ENCODE measurements around the gene ZNF793. TPM values are rescaled to one million over a fixed set of nuclear protein-coding genes. Genes with fewer than 3 reads are reported as not detected.

The ZNF793 gene
- total and polyA plus RNA-seq, 2 donors from 2014 or later: 4.3 to 12.9 TPM

- peak overlapping the region; percentile 12 to 80 (median 25) for H3K4me3 ChIP-seq (ENCODE audit: low read length in 3 of 3)
- H3K9me3 ChIP-seq (ENCODE audit: control insufficient read depth in 2 of 3, insufficient read depth in 1 of 3, low read length in 3 of 3): peaks cover 5 to 86% (median 42%) of the 10 kb centered on the region in 3 donors
- FAIRE-seq: no peak
- DNase-seq: peak in 4 of 5 donors; percentile 90 to 94 (median 92)
- H3K9ac ChIP-seq (ENCODE audit: low read length in 3 of 3): peak overlapping the region in 1 of 3 donors; percentile 75
- H3K27me3 ChIP-seq (ENCODE audit: control insufficient read depth, insufficient read depth, low read length): no peaks in the 10 kb centered on the region
- no peaks in the 10 kb centered on the region for H3K4me1 ChIP-seq (ENCODE audit: control insufficient read depth in 2 of 3, insufficient read depth in 2 of 3, low read depth in 1 of 3, low read length in 3 of 3)
- H3K27ac ChIP-seq (ENCODE audit: low read depth in 2 of 2, low read length in 2 of 2): no peak overlapping the region
- no peaks in the 10 kb centered on the region for H3K36me3 ChIP-seq (ENCODE audit: control insufficient read depth in 2 of 3, insufficient read depth in 3 of 3, low read length in 3 of 3)
- intact Hi-C loops (cut with DNase I): no loop called here
- no peak for TF ChIP-seq CTCF (IDR thresholded peaks at IDR 0.05; ENCODE audit: borderline replicate concordance, extremely low read depth, insufficient read depth)
Measured at GRCh38 chr19:37551129-37551993, 44.6 kb downstream of the ZNF793 start.

GRCh38 chr19:37563518-37563917 lies 56.8 kb downstream of the ZNF793 start:
- H3K36me3 ChIP-seq (ENCODE audit: control insufficient read depth in 2 of 3, insufficient read depth in 3 of 3, low read length in 3 of 3): peaks cover 11 to 36% (median 13%) of the 10 kb centered on the region in 3 donors
- H3K4me1 ChIP-seq (ENCODE audit: control insufficient read depth in 2 of 3, insufficient read depth in 2 of 3, low read depth in 1 of 3, low read length in 3 of 3): no peaks in the 10 kb centered on the region
- intact Hi-C loops (cut with DNase I): no loop called here
- no peak overlapping the region for H3K27ac ChIP-seq (ENCODE audit: low read depth in 2 of 2, low read length in 2 of 2)
- TF ChIP-seq CTCF (IDR thresholded peaks at IDR 0.05; ENCODE audit: borderline replicate concordance, extremely low read depth, insufficient read depth): no peak
- H3K27me3 ChIP-seq (ENCODE audit: control insufficient read depth, insufficient read depth, low read length): no peaks in the 10 kb centered on the region
- no peak for FAIRE-seq
- DNase-seq: no peak
- no peak overlapping the region for H3K4me3 ChIP-seq (ENCODE audit: low read length in 3 of 3)
- peaks cover 11 to 91% (median 86%) of the 10 kb centered on the region in 3 donors for H3K9me3 ChIP-seq (ENCODE audit: control insufficient read depth in 2 of 3, insufficient read depth in 1 of 3, low read length in 3 of 3)
- no peak overlapping the region for H3K9ac ChIP-seq (ENCODE audit: low read length in 3 of 3)

GRCh38 chr19:37564624-37565369 lies 58.1 kb downstream of the ZNF793 start:
- no peaks in the 10 kb centered on the region for H3K4me1 ChIP-seq (ENCODE audit: control insufficient read depth in 2 of 3, insufficient read depth in 2 of 3, low read depth in 1 of 3, low read length in 3 of 3)
- intact Hi-C loops (cut with DNase I): no loop called here
- TF ChIP-seq CTCF (IDR thresholded peaks at IDR 0.05; ENCODE audit: borderline replicate concordance, extremely low read depth, insufficient read depth): no peak

More at GRCh38 chr19:37564624-37565369, 58.1 kb downstream of the ZNF793 start:
- FAIRE-seq: no peak
- Histone ChIP-seq H3K4me3 (ENCODE audit: low read length in 3 of 3) (peak overlapping the region in 1 of 3 donors; percentile 23), H3K9me3 (ENCODE audit: control insufficient read depth in 2 of 3, insufficient read depth in 1 of 3, low read length in 3 of 3) (peaks cover 9 to 91% (median 79%) of the 10 kb centered on the region in 3 donors), H3K36me3 (ENCODE audit: control insufficient read depth in 2 of 3, insufficient read depth in 3 of 3, low read length in 3 of 3) (peaks cover 11 to 36% (median 16%) of the 10 kb centered on the region in 3 donors), H3K27me3 (ENCODE audit: control insufficient read depth, insufficient read depth, low read length) (no peaks in the 10 kb centered on the region), H3K27ac (ENCODE audit: low read depth in 2 of 2, low read length in 2 of 2) (no peak overlapping the region), H3K9ac (ENCODE audit: low read length in 3 of 3) (no peak overlapping the region)
- no peak for DNase-seq

Measured in kidney (tissue), 14 donors.